Measurements from ENCODE around the gene LRP1B.

- TF ChIP-seq CTCF (IDR thresholded peaks at IDR 0.05) = no peak
- TF ChIP-seq POLR2AphosphoS5 (IDR thresholded peaks at IDR 0.05) = no peak
- TF ChIP-seq POLR2A (IDR thresholded peaks at IDR 0.05; ENCODE audit: low read depth) = no peak
- TF ChIP-seq EP300 (IDR thresholded peaks at IDR 0.05) = no peak
These were observed 814.2 kb downstream of the LRP1B start for GRCh38 chr2:141316606-141317005.

Measured in esophagus muscularis mucosa (tissue), 4 donors.